ENCODE measurements around the gene HAPLN1.
"Not testable (repeated sequence)": the region's sequence is repeated elsewhere in the genome, so short reads cannot be mapped to it uniquely, and the experiment has no call there.

Gene HAPLN1

GRCh38 chr5:83750749-83751148, 30.1 kb upstream of the HAPLN1 start:
- Mint-ChIP-seq H3K27ac (no peak overlapping the region), H3K4me3 (no peak overlapping the region), H3K4me1 (no peaks in the 10 kb centered on the region), H3K36me3 (ENCODE audit: low read depth) (peaks cover 31% of the 10 kb centered on the region), H3K27me3 (ENCODE audit: low read depth, poor library complexity) (peaks cover 7% of the 10 kb centered on the region), H3K9me3 (peaks cover 76% of the 10 kb centered on the region)
- TF ChIP-seq CTCF (IDR thresholded peaks at IDR 0.05) = no peak
- DNase-seq = no peak

DNA sequence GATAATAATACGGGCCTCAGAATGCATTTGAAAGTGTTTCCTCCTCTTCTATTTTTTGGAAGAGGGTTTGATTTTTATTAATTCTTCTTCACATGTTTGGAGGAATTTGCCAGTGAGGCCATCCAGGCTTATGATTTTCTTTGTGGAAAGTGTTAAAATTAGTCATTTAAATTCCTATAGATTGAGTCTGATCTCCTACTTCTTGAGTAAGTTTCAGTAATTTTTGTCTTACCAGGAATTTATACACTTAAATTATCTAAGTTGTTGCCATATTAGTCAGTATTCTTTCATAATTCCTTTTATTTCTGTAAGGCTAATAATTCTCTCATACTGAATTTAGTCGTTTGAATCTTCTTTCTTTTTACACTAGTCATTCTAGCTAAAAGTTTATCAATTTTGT, 25.2 kb upstream of the HAPLN1 start:
- H3K4me1 Mint-ChIP-seq = peaks cover 15% of the 10 kb centered on the region
- H3K4me3 Mint-ChIP-seq = no peak overlapping the region
- no peak for TF ChIP-seq CTCF (IDR thresholded peaks at IDR 0.05)
- H3K9me3 Mint-ChIP-seq = peaks cover 44% of the 10 kb centered on the region
- peaks cover 19% of the 10 kb centered on the region for H3K36me3 Mint-ChIP-seq (ENCODE audit: low read depth)
- DNase-seq = no peak
- H3K27ac Mint-ChIP-seq = no peak overlapping the region
- H3K27me3 Mint-ChIP-seq (ENCODE audit: low read depth, poor library complexity) = peaks cover 3% of the 10 kb centered on the region

- peaks cover 15% of the 10 kb centered on the region for H3K4me1 Mint-ChIP-seq
Measured at GRCh38 chr5:83744821-83745220, 24.2 kb upstream of the HAPLN1 start.

DNA sequence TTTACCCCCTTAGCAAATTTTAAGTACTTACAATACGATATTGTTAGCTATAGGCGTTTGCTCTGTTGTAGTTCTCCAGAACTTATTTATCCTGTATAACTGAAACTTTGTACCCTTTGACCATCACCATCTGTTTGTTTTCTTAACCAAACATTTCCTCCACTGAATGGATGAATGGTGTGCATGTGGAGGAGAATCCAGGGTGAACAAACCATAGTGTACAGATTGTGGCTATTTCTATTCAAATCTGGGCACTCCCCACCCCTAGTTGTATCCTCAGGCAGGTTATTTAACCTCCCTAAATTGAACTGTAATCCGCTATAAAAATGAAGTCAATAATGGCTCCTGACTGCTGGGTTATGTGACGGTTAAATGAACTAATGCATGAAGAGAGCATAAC, 21.4 kb upstream of the HAPLN1 start:
- H3K36me3 Mint-ChIP-seq (ENCODE audit: low read depth) = peaks cover 3% of the 10 kb centered on the region
- H3K4me1 Mint-ChIP-seq = peaks cover 15% of the 10 kb centered on the region
- H3K27ac Mint-ChIP-seq = no peak overlapping the region
- peaks cover 11% of the 10 kb centered on the region for H3K9me3 Mint-ChIP-seq
- H3K27me3 Mint-ChIP-seq (ENCODE audit: low read depth, poor library complexity) = no peaks in the 10 kb centered on the region
- no peak overlapping the region for H3K4me3 Mint-ChIP-seq
- TF ChIP-seq CTCF (IDR thresholded peaks at IDR 0.05) = no peak
- DNase-seq = no peak

More at GRCh38 chr5:83744821-83745220, 24.2 kb upstream of the HAPLN1 start:
- no peak overlapping the region for H3K27ac Mint-ChIP-seq
- H3K4me3 Mint-ChIP-seq = no peak overlapping the region
- peaks cover 37% of the 10 kb centered on the region for H3K9me3 Mint-ChIP-seq
- no peaks in the 10 kb centered on the region for H3K27me3 Mint-ChIP-seq (ENCODE audit: low read depth, poor library complexity)
- peaks cover 11% of the 10 kb centered on the region for H3K36me3 Mint-ChIP-seq (ENCODE audit: low read depth)
- no peak for DNase-seq
- TF ChIP-seq CTCF (IDR thresholded peaks at IDR 0.05) = no peak

GRCh38 chr5:83741571-83741970, 20.9 kb upstream of the HAPLN1 start:
- H3K27ac Mint-ChIP-seq = no peak overlapping the region
- H3K4me1 Mint-ChIP-seq = peaks cover 15% of the 10 kb centered on the region
- H3K36me3 Mint-ChIP-seq (ENCODE audit: low read depth) = peaks cover 3% of the 10 kb centered on the region
- peaks cover 8% of the 10 kb centered on the region for H3K9me3 Mint-ChIP-seq
- DNase-seq = no peak
- TF ChIP-seq CTCF (IDR thresholded peaks at IDR 0.05) = no peak
- no peaks in the 10 kb centered on the region for H3K27me3 Mint-ChIP-seq (ENCODE audit: low read depth, poor library complexity)
- H3K4me3 Mint-ChIP-seq = no peak overlapping the region

DNA sequence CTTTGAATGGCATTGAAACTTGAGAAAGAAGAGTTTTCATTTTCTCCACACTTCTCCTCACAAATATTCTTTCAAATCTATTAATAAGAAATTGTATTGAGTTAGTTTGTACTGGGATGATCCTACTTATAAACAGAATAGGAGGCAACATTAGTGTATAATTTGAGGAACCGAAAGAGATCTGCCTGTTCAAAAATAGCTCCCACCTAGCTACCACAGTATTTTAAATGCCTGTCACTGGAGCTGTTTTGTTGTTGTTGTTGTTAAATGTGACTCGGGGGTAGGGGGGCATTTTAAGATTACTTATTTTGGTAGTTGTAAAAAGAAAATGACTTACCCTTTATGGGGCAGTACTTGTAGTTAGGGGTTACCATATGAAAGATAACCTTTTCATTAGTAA, 20.1 kb upstream of the HAPLN1 start:
- TF ChIP-seq CTCF (IDR thresholded peaks at IDR 0.05) = no peak
- Mint-ChIP-seq H3K27ac (no peak overlapping the region), H3K4me1 (peaks cover 15% of the 10 kb centered on the region), H3K4me3 (no peak overlapping the region), H3K9me3 (peaks cover 4% of the 10 kb centered on the region), H3K27me3 (ENCODE audit: low read depth, poor library complexity) (no peaks in the 10 kb centered on the region), H3K36me3 (ENCODE audit: low read depth) (no peaks in the 10 kb centered on the region)
- DNase-seq = no peak

DNA sequence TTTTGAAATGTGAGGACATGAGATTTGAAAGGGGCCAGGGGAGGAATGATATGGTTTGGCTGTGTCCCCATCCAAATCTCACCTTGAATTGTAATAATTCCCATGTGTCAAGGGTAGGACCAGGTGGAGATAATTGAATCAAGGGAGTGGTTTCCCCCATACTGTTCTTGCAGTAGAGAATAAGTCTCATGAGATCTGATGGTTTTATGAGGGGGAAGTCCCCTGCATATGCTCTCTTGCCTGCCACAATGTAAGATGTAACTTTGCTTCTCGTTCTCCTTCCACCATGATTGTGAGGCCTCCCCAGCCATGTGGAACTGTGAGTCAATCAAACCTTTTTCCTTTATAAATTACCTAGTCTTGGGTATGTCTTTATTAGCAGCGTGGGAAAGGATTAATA, 15.5 kb upstream of the HAPLN1 start:
- not testable (repeated sequence) for H3K4me1 Mint-ChIP-seq; H3K27ac Mint-ChIP-seq; H3K36me3 Mint-ChIP-seq (ENCODE audit: low read depth); DNase-seq; H3K27me3 Mint-ChIP-seq (ENCODE audit: low read depth, poor library complexity); H3K4me3 Mint-ChIP-seq
- H3K9me3 Mint-ChIP-seq = peaks cover 19% of the 10 kb centered on the region

- H3K27ac Mint-ChIP-seq; H3K36me3 Mint-ChIP-seq (ENCODE audit: low read depth); H3K4me1 Mint-ChIP-seq; DNase-seq; H3K27me3 Mint-ChIP-seq (ENCODE audit: low read depth, poor library complexity); H3K4me3 Mint-ChIP-seq: not testable (repeated sequence)
- peaks cover 15% of the 10 kb centered on the region for H3K9me3 Mint-ChIP-seq
Measured at GRCh38 chr5:83735058-83735457, 14.4 kb upstream of the HAPLN1 start.
